NCI-H774 (cell line): ENCODE measurements around the gene NDOR1.

Experiments used
- DNase-seq: peaks from one replicate; lab custom pipeline; 2025; lab: John Stamatoyannopoulos, UW

Gene NDOR1

DNA sequence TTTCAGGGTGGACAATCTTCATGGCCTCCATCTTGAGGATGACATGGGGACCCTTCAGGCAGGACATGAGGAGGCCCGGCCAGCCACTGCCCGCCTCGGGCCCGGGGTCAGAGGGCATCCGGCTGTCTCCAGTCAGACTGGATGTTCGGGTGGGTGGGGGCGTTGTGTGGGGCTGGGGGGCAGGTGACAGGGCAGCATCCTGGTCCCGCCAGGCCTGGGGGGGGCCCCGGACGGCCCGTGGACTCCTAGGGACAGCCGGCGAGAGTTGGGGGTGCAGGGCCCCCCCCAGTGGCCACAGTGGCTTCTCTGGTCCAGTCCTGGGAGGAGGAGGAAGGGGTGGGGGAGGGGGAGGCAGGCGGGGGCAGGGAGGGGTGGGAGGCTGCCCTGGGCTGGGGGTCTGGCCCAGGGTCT lies 15.6 kb downstream of the NDOR1 start:
- no peak for DNase-seq

DNA sequence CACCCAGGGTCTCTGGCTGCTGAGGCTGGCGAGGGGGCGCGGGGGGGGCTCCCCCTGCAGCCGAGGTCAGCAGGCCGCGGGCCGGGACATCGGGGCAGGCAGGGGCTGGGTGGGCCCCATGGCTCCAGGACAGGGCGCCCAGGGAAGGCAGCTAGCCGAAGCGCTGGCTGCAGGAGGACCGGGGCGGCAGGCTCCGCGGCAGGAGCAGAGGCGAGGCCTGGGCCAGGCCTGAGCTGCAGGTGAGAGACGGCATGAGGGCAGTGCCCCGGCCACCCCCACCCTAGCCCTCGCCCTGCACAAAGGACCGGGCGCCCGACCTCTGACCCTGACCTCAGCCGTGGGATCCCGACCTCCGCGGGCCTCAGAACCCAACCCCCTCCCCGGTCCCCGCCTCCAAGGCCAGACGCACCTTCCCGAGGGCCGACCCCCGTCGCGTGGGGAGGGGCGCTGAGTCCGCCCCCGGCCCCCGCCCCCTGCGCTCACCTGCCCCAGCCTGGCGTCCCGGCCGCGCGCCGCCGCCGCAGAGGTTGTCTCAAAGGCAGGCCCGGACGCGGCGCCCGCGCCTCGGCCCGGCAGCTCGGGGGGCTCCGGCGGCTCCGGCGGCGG lies 16.1 kb downstream of the NDOR1 start:
- DNase-seq = no peak

DNA sequence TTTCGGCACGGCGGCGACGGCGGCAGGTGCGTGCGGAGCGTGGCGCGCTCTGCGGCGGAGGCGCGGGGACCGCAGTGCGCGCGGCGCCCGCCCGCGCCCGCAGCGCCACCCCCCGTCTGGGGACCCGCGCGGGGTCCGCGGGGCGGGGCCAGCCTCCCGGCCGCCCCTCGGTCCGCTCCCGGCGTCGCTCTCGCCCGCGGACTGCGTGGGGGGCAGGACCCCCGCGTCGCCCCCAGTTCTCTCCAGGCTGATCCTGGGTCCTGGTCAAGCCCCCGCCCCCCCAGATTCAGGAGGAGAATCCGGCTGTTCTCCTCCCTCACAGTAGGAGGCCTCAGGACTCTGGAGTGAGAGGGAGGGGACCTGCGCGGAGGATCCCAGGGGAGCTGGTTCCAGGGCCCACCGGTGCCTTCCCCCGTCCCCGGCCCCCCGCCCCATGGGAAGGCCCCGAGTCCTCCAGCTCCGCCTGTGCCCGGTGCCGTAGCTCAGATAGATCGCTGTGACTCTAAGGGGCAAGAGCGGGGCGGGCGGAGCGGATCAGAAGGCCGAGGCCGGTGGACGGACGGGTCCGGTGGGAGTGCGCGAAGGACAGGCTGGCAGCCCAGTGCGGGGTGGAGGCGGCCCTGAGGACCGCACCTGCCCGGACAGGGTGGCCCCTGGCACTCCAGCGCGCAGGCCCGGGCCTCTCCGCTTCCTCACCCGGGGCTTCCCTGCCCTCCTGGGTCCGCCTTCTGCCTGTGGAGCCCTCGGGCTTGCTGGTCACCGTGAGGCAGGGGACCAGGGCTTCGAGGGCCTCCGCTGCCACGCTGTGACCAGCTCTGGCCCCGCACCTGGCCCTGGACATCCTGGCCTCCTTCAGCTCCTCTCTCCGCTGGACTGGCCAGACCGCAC lies 16.9 kb downstream of the NDOR1 start, which contains the start of gene RNF208:
RNF208 (minus strand) TSS at position 51 of the 888 bp plus-strand sequence. CDS start 1,028 bp downstream, outside the sequence.
- no peak for DNase-seq

DNA sequence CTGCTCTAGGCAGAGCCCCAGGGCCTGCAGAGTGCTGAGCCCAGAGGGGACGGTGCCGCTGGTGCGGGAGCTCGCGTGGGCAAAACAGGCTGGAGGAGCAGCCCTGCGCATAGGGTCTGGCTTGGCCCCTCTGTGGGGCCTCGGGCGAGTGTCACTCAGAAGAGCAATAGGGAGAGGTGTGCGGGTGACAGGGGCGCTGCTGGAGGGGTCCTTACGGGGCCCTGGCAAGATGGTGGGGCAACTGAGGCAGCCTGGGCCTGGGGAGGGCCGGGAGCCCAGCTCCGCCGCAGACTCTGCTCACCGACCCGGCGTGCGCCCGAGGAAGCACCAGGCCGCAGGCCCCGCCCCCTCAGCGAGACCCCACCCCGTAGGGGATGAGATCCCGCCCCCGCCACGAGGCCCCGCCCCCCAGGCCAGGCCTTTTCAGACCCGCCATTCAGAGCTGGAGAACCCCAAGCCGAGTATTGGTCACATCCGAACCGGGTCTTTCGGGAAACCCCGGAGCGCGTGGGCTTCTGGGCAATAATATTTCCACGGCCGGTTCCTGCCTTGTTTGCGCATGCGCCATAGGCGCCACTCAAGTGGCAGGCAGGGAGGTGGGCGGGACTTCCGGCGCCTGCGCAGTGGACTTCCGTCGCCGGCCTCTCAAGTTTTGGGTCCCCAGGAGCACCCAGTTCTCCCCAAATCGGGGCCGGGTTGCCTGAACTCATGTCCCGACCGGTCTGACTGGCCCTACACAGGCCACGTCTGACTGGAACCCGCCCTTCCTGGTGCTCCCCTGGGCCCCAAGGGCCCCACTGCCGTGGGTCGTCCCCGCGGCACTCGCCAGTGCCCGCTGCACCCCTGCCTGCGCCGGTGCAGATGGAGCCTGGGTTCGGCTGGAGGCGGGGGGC lies 17.8 kb downstream of the NDOR1 start:
- DNase-seq = peak; percentile 97

DNA sequence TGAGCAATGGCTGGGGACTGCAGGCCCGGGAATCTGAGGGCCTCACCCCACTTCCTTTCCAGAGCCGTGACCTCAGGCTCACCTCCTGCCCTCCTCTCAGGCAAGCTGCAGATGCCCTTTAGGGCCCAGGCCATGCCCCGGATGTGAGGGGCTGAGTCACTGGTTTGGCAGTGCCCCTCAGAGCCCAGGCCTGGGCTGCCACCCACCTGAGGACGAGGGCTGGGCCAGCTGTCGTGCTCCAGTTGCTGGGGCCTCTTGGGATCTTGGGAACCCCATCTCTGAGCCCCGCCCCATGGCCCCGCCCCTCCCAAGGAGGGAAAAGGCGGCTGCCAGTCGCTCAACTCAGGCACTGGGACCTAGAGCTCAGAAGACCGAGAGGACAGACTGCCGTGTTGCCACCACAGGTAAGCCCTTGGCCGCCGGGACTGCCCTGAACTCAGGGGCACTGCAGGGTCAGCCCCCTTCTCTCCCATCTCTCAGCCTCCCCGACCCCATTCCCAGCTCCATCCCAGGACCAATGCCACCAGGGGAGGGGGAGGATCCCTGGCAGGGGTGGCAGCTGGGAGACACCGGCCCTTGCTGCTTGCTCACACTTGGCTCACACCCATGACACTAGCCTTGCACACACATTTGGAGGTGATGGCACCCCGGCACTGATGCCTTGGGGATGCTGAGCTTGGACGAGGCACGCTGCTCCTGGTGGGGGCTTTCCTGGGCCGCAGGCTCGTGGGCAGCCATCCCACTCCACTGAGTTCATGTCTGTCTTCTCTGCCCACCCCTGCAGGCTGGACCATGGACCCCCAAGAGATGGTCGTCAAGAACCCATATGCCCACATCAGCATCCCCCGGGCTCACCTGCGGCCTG lies 19.6 kb downstream of the NDOR1 start, which contains the start of gene CYSRT1:
CYSRT1 (plus strand) TSS at position 345 of the 865 bp plus-strand sequence; CDS start at position 793, 448 bp downstream.
- no peak for DNase-seq

DNA sequence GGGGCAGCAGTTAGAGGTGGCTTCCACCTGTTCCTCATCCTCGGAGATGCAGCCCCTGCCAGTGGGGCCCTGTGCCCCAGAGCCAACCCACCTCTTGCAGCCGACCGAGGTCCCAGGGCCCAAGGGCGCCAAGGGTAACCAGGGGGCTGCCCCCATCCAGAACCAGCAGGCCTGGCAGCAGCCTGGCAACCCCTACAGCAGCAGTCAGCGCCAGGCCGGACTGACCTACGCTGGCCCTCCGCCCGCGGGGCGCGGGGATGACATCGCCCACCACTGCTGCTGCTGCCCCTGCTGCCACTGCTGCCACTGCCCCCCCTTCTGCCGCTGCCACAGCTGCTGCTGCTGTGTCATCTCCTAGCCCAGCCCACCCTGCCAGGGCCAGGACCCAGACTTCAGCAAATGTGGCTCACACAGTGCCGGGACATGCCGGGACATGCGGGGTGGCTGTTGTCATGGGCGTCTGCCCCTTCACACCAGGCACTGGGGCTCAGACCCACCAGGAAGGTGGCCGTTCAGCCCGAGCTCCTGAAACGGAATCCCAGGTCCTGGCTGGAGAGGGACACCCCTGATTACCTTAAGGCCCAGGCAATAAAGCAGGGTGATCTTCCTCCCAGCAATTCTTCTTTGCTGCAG lies 20.3 kb downstream of the NDOR1 start:
- no peak for DNase-seq

DNA sequence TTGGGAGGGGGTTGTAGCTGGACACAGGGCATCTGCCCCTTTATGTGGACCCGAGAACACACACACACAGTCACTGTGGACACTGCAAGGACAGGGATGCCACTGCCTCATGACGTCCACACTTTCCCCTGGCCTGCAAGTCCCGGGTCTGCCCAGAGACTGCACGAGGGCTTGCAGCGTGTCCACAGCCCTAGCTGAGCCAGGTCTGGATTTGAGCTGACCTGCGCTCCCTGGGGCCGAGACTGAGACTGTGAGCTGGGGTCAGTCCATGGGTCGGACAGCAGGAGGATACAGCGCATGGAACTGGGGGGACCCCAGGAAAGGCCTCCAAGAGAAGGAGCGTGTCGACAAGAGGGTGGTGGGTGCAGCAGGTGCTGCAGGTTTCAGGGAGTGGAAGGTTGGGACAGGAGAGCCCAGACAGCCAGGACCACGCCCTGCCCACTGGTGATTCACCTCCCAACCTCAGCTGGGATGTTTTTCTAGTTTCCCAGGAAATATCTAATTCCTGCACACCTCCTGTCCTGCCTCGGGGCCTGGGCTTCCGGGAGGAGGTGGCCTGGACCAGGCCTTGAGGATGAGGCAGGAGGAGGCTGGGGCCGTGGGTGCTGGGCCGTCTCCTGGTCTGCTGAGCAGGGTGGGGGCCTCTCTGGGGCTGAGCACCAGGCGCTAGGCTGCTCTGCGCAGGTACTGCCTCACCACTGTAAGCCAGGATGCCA lies 21.0 kb downstream of the NDOR1 start:
- no peak for DNase-seq

DNA sequence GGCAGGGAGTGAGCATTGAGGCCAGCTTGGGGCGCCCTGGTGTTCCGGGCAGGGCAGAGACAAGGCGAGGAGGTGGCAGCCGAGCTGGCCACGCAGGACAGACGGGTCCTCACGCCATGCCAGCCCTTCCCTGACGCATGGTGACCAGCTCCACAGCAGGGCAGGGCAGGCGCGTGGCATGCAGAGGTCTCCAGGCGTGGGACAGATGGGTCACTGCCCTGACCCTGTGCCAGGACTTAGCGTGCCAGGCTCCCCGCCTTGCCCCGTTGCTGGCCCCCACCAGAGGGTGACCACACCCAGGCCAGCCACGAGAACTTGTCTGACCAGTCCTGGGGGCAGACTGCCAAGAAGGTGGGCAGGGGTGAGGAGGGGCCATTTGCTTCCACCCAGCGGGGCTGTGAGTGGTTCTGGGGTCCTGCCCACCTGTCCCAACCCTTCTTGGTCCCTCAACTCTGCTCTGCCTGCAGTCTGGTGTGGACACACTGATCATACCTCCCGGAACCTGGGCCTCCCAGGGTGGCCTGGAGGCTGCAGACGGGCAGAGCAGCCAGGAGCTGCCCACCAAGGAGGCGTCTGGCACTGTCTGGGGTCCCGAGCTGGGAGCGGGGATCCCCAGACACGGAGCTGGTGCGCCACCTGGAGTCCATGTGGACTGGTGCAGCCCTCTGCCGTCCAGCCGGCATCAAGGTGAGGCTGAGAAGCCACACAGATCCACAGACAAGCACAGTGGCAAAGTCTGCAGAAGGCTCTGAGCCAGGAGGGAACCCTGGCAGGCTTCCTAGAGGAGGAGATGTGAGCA lies 21.8 kb downstream of the NDOR1 start, which contains the start of gene RNF224:
RNF224 (plus strand) TSS at position 449 of the 799 bp plus-strand sequence. CDS start 834 bp downstream, outside the sequence.
- peak; percentile 71 for DNase-seq

DNA sequence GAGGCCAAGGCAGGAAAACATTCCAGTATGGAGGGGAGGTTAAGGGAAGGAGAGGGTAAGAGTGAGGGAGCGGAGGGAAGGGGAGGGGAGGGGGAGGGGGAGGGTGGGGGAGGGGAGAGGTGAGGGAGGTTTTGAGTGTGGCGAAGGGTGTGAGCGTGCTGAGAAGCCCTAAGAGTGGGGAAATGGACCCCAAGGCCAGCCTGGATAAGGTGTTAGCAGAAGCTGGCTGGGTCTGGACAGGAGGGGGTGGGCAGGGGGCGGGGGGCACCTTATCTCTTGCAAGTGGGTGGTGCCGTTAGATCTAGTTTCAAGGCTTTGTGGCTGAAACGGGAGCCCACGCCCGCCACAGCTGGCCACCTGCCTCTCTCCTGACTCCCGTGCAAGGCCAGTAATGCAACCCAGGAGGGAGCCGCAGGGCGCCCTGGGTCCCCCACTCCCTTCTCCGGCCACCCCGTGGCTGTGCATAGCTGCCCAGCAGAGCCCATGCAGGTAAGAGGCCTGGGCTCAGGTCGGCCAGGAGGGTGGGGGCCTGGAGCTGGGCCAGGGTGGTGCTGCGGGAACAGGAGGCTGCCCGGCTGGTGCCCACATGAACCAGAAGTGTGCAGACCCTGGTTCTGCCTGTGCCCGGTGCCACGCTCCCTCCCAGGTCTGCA lies 22.5 kb downstream of the NDOR1 start:
- no peak for DNase-seq

DNA sequence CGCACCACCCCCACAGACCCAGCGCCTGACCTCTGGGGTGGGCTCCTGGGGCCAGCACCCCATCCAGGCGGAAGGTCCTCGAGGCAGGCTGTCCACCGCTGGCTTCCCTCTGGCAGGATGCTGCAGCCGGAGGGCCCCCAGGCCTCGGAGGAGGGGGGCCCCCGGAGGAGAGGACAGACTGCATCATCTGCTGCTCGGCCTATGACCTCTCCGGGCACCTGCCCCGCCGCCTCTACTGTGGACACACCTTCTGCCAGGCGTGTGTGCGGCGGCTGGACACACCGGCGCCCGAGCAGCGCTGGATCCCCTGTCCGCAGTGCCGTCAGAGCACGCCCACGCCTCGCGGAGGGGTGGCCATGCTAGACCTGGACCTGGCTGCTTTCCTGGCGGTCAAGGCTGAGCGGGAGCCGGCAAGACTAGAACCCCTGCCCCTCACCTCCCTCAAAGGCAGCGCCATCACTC lies 23.0 kb downstream of the NDOR1 start:
- no peak for DNase-seq

DNA sequence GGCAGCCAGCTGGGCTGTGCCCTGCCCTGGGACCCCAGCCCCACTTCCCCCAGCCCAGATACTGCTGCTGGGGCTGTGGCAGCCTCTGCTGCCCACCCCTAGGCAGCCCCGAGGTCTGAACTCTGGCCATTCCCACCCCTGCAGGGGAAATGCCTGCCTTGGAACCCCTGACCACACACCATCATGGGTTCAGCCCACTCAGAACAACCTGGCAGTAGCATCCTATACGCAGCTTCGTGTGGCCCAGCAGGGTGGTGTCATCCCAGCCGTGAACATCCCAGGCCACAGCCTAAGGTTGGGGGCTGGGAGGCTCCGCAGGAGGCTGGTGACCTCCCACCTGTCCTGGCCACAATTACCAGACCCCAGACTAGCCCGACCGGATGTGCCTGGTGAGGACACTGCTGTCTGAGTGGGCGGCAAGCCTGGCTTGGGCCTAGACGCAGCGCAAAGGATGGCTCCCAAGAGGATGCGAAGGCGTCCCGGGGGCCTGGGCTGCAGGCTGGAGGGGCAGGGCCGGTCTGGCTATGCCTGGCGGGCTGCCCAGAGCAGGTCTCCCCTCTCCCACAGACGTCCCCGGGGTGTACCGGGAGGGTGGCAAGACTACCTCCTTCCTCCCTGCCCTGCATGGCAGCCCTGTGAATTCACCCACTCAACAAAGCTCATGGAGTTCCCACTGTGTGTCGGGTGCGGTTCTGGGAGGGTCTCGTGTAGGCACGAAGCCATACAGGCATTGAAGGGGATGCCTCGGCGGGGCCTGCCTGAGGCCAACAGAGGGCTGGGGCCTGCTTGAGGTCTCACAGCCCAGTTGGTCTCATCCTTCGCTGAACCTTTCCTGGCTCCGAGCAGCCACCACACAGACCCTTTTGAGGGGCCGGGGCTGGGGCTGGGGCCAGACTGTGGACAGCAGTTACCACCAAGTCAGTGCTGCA lies 23.7 kb downstream of the NDOR1 start:
- DNase-seq = no peak

DNA sequence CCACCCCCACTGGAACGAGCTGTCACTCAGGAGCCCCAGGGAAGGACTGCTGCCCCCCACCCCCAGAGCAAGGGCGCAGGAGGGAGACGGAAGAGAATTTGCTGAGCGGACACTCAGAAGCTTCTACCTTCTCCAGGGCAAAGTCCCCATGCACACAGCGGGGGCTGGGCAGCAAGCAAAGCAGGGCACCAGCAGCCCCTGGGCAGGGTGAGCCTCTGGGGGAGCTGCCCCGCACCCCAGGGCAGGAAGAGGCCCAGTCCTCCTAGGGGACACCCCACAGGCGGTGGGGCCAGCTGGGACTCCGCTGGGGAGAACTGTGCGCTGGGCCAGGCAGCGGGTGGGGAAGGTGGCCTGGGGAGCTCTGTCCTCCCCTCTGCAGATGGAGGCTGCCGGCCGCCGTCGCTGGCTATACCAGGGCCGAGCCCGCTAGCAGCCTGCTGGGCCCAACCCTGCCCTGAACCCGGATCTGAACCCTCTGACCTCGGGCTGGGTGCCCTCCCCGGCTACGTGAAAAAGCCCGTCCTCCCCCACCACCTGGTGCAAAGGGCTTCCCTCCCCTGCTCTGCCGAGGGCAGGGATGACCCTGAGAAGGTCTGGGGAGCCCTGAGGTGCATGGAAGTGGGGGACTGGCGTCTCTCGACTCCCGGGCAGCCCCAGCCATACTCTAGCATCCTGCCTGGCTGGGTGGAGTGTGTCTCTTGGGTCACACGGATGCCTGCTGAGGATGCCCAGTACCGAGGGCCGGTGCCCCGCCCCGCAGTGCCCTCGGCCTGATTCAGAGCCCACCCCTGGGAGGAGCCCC lies 24.6 kb downstream of the NDOR1 start:
- DNase-seq = no peak

DNA sequence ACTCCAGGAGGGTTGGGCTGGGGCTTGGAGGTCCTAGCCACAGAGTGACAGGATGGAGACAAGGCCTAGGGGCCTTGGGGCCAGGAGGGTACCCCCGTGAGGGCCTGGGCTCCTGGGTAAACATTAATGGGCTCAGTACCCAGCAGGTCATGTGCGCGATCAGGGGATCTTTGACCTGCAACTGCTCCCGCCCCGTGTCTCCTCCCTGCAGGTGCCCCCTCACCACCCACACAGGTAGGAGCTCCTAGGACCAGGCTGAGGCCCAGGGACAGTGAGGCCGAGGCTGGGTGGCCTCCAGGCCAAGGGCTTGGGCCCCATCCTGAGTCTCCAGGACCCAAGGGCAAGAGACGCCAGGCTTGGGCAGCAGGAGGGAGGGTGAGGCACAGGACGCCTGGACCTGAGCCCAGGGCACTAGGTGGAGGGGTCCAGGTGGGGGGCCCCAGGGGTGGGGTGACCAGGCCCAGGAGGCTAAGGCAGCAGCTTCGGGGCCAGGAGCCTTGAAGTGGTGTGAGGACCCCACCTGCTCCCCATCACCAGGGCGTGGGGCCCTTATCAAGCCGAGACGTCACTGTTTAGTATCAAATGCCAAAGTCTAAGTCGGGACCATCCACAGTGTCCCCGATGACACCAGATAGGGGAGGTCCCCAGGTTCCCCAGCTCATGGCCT lies 25.3 kb downstream of the NDOR1 start, which contains the start of gene SLC34A3:
SLC34A3 (plus strand) TSS at position 197 of the 667 bp plus-strand sequence. CDS start 802 bp downstream, outside the sequence.
- DNase-seq = no peak

DNA sequence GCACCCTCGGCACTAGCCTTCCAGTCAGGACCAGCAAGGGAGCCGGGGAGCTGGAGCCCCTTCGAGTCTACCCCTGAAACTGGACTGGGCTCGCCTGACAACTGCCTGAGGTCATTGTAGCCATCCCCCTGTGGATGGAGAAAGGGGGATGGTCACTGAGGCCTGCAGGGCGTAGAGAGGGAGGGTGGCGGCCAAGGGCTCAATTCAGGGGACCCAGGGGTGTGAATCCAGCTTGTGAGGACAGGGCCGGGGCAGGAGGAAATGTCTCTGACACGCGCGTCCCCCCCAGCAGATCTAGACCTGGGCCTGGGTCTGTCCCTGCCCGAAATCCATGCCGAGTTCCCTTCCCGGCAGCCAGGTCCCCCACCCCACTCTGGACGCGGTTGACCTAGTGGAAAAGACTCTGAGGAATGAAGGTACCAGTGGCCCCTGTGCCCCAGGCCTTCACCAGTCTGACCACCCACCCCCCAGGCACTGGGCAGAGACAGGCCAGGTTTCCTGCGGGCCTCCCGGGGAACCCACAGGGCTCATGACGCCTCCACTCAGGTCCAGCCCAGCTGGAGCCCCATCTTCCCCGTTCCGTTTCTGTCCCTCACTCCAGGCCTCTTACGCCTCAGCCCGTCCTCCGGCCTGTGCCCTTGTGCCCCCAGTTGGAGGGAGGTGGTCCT lies 26.0 kb downstream of the NDOR1 start:
- no peak for DNase-seq

DNA sequence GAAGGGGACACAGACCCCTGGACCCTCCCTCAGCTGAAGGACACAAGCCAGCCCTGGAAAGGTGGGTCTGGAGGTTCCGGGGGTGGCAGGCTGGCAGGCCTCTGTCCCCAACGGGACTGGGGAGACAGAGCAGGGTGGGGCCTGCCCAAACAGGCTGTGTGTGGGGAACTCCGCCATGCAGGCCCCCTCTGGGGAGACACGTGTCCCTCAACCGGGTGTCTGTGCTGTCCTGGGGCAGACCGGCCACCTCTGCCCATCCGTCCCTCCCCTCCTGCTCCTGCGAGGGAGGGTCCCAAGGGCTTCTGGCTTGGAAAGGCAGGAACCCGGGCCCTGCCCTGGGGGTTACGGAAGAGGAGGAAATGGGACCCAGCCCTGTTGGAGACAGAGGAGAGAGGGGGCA lies 26.6 kb downstream of the NDOR1 start:
- no peak for DNase-seq
